ENCODE results near the gene ETF1.

ETF1 gene

DNA sequence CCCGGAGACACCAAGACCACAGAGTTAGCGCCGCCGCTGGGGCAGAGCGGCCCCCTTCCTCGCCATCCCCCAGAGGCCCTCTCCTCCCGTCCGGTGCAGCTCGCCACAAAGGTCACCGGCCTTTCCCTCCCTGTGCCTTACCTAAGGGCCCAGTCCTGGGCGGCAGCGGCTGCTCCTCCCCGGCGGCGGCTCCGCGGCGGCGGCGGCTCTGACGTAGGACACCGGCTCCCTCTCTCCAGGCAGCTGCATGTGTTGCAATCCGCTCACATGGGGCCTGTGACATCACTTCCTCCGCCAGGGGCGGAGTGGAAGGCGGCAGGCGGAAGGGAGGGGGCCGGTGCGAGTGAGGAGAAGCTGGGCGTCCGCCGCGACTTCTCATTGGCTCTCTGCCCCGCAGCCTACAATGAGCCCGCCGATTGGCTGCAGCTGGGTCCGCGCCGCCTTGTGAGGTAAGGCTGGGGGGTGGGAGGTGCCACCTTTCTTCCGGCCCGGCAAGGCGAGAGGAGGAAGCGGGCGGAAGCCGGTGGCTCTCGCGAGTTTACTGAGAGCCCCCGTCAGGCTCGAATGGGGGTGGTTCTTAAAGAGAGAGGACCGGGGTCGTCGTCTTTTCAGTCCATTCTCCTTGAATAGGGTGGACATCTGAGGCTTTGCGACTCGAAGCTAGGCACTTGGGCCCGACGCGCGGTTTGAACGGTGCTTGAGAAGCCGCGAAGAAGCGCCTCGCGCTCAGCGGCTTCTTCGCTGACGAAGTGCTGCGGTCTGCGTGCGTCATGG is at the start of gene ETF1:
ETF1 (minus strand) TSS at position 281 of the 774 bp plus-strand sequence. CDS start 318 bp downstream, outside the sequence.
- H3K4me3 ChIP-seq (replicated peaks; ENCODE audit: low read depth, low read length), result peak within 1 kb of the TSS; percentile 89
- DNase-seq (ENCODE audit: low read depth), result peak; percentile 100
- TF ChIP-seq, protein P1, sequence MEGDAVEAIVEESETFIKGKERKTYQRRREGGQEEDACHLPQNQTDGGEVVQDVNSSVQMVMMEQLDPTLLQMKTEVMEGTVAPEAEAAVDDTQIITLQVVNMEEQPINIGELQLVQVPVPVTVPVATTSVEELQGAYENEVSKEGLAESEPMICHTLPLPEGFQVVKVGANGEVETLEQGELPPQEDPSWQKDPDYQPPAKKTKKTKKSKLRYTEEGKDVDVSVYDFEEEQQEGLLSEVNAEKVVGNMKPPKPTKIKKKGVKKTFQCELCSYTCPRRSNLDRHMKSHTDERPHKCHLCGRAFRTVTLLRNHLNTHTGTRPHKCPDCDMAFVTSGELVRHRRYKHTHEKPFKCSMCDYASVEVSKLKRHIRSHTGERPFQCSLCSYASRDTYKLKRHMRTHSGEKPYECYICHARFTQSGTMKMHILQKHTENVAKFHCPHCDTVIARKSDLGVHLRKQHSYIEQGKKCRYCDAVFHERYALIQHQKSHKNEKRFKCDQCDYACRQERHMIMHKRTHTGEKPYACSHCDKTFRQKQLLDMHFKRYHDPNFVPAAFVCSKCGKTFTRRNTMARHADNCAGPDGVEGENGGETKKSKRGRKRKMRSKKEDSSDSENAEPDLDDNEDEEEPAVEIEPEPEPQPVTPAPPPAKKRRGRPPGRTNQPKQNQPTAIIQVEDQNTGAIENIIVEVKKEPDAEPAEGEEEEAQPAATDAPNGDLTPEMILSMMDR (IDR thresholded peaks at IDR 0.05; ENCODE audit: low read length, missing control alignments), result no peak

DNA sequence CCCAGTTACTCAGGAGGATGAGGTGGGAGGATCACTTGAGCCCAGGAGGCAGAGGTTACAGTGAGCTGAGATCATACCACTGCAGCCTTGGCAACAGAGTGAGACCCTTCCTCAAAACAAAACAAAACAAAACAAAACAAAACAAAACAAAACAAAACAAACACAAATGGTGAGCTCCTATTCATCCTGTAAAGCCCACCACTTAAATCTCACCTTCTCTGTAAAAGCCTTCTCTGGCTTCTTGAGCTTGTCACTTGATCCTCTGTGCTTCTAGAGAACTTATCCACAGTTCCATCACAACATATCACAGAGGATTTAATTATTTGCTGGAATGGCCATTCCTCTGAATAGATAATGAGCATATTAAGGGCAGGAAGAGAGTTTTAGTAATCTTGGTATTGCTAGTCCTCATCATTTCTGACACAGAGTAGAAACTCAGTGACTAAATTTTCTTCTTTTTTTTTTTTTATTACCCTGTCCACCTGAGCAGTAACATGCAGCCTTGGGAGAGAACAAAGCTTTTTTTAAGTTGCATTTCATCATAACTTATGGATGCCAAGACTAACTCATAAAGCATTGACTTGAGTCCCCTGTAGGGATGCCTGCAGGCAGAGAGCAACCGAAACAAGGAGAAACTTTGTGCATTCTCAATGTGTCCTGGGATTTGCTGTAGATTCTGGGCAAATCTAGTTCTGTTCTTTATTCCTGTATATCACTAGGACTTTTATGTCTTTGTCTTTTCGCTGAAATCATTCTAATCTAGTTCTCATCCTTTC is 45.2 kb upstream of the ETF1 start:
- TF ChIP-seq, protein P1 (IDR thresholded peaks at IDR 0.05; ENCODE audit: low read length, missing control alignments), result no peak
- DNase-seq (ENCODE audit: low read depth), result no peak
- no peak overlapping the region for H3K4me3 ChIP-seq (replicated peaks; ENCODE audit: low read depth, low read length)

GRCh38 chr5:138585157-138585556 is 42.1 kb upstream of the ETF1 start:
- H3K4me3 ChIP-seq (replicated peaks; ENCODE audit: low read depth, low read length), result no peak overlapping the region
- TF ChIP-seq, protein P1 (IDR thresholded peaks at IDR 0.05; ENCODE audit: low read length, missing control alignments), result no peak
- DNase-seq (ENCODE audit: low read depth), result no peak

DNA sequence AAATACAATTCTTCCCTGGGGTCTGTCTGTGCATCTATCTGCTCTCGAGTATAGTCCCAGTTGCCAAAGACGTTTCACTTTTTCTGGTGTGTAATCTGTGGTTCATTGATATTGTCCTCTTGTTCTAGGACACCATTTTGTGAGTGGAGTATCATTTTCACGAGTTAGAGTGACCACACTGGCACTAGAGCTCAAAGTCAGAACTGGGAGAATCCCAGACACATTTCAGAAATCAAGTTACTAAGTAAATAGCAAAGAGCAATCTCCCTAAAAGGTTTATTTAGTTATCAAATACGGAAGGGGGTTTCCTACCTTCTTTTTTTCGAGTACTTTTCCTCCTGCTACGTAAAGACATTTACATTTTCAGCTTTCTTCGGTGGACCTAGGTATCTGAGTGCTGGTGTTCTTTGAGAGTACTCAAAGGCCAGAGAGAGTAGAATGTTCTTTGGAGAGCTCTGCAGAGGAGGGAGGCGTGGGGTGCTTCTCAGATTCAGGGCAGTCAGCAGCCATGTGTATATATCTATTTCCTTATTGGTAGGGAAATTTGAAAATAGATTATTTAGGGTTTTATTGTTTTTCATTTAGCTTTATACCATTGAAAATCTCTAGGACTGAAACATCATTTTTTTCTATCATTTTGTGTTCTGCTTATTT is 41.1 kb upstream of the ETF1 start:
- no peak overlapping the region for H3K4me3 ChIP-seq (replicated peaks; ENCODE audit: low read depth, low read length)
- TF ChIP-seq, protein P1 (IDR thresholded peaks at IDR 0.05; ENCODE audit: low read length, missing control alignments), result no peak
- DNase-seq (ENCODE audit: low read depth), result no peak

GRCh38 chr5:138582959-138583358 is 39.9 kb upstream of the ETF1 start:
- TF ChIP-seq, protein P1 (IDR thresholded peaks at IDR 0.05; ENCODE audit: low read length, missing control alignments), result no peak
- H3K4me3 ChIP-seq (replicated peaks; ENCODE audit: low read depth, low read length), result no peak overlapping the region
- DNase-seq (ENCODE audit: low read depth), result no peak

- no peak overlapping the region for H3K4me3 ChIP-seq (replicated peaks; ENCODE audit: low read depth, low read length)
- TF ChIP-seq, protein P1 (IDR thresholded peaks at IDR 0.05; ENCODE audit: low read length, missing control alignments), result no peak
- DNase-seq (ENCODE audit: low read depth), result no peak
Observed at GRCh38 chr5:138580777-138581176, 37.7 kb upstream of the ETF1 start.
